Measurements from ENCODE around the gene MTHFD1.
"Not testable (repeated sequence)": the region's sequence is repeated elsewhere in the genome, so short reads cannot be mapped to it uniquely, and the experiment has no call there.

DNA sequence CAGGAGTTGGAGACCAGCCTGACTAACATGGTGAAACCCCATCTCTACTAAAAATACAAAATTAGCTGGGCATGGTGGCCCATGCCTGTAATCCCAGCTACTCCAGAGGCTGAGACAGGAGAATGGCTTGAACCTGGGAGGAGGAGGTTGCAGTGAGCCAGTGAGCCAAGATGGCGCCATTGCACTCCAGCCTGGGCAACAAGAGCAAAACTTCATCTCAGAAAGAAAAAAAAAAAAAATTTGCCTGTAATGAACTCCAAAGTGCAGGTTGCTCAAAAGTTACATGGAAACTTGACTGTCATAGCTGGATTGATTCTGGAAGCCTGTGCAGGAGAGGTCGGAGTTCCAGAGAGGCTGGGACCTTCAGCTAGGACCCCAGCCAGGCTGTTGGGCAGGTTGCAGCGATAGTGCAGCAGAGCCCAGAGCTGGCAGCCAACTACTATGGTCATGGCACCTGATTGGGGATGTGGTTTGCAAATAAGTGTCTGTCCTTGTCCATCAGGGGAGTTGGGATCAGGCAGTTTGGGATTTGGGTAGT, 5.1 kb downstream of the MTHFD1 start:
- TF ChIP-seq, protein P1, sequence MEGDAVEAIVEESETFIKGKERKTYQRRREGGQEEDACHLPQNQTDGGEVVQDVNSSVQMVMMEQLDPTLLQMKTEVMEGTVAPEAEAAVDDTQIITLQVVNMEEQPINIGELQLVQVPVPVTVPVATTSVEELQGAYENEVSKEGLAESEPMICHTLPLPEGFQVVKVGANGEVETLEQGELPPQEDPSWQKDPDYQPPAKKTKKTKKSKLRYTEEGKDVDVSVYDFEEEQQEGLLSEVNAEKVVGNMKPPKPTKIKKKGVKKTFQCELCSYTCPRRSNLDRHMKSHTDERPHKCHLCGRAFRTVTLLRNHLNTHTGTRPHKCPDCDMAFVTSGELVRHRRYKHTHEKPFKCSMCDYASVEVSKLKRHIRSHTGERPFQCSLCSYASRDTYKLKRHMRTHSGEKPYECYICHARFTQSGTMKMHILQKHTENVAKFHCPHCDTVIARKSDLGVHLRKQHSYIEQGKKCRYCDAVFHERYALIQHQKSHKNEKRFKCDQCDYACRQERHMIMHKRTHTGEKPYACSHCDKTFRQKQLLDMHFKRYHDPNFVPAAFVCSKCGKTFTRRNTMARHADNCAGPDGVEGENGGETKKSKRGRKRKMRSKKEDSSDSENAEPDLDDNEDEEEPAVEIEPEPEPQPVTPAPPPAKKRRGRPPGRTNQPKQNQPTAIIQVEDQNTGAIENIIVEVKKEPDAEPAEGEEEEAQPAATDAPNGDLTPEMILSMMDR (IDR thresholded peaks at IDR 0.05 in 4 of 5, conservative IDR thresholded peaks at IDR 0.05 in 1 of 5), result not testable (repeated sequence)
- TF ChIP-seq POLR2A (IDR thresholded peaks at IDR 0.05), result not testable (repeated sequence)

Measured in gastrocnemius medialis (tissue), 4 donors.